ENCODE data around the gene IFNA2.
"Not testable (repeated sequence)": the region's sequence is repeated elsewhere in the genome, so short reads cannot be mapped to it uniquely, and the experiment has no call there.

IFNA2 gene

DNA sequence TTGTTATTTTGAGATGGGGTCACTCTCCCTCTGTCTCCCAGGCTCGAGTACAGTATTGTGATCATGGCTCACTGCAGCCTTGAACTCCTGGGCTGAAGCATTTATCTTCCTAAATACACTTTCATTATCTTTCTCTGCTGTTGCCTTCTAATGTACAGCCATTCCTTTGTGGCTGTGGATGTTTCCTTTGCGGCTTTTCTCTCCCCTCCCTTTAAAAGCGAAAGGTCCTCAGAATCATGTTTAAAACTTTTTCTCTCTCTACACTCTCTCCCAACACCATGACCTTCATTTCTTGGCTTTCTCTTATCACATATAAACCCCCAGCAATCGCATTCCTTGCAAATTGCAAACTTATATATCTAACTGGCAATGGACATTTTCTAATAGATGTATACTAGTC is 1.6 kb downstream of the IFNA2 start:
- TF ChIP-seq, protein P1, sequence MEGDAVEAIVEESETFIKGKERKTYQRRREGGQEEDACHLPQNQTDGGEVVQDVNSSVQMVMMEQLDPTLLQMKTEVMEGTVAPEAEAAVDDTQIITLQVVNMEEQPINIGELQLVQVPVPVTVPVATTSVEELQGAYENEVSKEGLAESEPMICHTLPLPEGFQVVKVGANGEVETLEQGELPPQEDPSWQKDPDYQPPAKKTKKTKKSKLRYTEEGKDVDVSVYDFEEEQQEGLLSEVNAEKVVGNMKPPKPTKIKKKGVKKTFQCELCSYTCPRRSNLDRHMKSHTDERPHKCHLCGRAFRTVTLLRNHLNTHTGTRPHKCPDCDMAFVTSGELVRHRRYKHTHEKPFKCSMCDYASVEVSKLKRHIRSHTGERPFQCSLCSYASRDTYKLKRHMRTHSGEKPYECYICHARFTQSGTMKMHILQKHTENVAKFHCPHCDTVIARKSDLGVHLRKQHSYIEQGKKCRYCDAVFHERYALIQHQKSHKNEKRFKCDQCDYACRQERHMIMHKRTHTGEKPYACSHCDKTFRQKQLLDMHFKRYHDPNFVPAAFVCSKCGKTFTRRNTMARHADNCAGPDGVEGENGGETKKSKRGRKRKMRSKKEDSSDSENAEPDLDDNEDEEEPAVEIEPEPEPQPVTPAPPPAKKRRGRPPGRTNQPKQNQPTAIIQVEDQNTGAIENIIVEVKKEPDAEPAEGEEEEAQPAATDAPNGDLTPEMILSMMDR (IDR thresholded peaks at IDR 0.05; ENCODE audit: insufficient read depth, low read depth, low read length, missing control alignments), result no peak
- H3K4me3 ChIP-seq (ENCODE audit: low read depth, low read length), result no peak overlapping the region
- DNase-seq (ENCODE audit: low read depth), result no peak

DNA sequence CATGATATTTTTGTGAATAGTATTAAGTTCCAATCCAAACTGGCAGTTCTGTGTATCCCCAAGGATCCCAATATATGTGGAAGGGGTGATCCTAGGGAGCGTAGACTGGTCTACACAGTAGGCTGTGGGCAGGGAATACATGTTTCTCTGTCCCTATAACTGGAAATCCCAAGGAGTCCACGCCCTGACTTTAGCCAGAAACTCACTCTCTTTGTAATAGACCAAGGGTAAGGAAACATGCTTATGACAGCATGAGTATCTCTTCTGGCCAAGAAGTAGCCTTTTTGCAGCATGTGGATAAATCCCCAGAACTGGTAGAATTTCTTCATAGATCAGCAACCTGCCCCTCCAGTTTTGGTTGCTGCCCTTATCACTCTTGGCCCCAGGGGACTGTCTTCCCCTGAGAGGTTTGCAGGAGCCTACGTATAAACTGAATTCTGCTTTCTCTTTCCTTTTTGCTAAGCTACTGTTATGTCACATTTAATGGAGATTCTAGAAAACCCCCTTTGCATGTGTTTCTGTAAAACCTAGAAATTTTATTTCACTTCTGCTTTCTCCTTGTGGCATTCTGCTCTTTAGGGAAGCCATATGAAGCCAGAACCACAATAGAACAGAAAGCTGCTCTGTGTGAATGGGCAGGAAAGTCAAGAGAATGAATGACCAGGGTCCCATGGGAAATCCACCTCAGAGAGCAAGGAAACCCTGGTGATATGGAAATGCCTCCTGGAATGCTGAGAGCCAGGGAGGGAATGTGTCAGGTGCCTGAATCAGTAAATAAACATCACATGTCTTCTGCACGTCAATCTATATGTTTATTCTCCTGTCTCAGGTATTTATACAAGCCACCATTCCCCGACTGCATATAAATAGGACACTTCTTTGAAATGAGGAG is 3.5 kb downstream of the IFNA2 start:
- peak; percentile 90 for DNase-seq (ENCODE audit: low read depth)
- TF ChIP-seq, protein P1 (IDR thresholded peaks at IDR 0.05; ENCODE audit: insufficient read depth, low read depth, low read length, missing control alignments), result no peak
- peak overlapping the region; percentile 28 for H3K4me3 ChIP-seq (ENCODE audit: low read depth, low read length)

DNA sequence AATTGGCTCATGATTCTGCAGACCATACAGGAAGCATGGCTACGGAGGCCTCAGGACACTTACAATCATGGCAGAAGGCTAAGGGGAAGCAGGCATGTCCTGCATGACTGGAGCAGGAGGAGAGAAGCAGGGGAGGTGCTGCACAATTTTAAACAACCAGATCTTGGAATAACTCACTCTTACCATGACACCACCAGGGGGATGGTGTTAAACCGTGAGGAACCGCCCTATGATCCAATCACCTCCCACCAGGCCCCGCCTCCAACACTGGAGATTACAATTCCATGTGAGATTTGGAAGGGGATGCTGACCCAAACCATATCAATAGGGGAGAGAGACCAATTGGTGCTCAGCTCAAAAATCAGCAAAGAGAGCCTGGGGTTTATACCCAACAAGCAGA is 13.7 kb downstream of the IFNA2 start:
- not testable (repeated sequence) for H3K4me3 ChIP-seq (ENCODE audit: low read depth, low read length); DNase-seq (ENCODE audit: low read depth)

DNA sequence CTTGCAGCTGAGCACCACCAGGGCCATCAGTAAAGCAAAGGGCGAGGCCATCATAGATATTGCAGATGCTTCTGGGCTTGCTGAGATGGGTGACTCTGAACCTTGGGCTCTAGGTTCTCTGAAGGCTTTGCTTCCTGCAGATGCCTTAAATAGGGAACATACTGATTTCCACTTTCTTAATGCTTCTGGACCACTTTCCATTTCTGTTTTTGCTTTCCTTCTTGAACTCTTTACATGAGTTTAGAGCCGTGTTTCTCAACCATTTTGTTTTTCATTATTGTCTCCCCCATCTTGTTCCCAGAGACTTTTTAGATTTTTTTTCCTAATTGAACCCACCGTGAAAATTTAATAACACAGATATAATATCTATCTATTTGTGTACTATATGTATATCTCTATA is 17.2 kb downstream of the IFNA2 start, which contains the start of gene IFNA13:
Gene IFNA13 (minus strand): TSS at position 101 of the 400 bp plus-strand sequence. CDS start 47 bp downstream, at position 54.
- H3K4me3 ChIP-seq (ENCODE audit: low read depth, low read length), result no peak within 1 kb of the TSS
- TF ChIP-seq, protein P1 (IDR thresholded peaks at IDR 0.05; ENCODE audit: insufficient read depth, low read depth, low read length, missing control alignments), result no peak
- DNase-seq (ENCODE audit: low read depth), result no peak

DNA sequence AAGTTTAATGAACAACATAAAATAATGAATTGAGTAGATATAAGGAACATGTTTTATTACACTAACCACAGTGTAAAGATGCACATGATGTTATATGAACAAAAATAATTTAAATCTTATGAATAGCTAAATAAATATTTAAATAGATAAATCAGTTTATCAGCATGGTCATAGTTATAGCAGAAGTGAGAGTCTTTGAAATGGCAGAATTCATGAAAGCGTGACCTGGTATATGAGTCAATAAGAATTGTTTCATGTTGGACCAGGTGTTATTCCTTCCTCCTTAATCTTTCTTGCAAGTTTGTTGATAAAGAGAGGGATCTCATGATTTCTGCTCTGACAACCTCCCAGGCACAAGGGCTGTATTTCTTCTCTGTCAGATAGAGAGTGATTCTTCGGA is 18.0 kb downstream of the IFNA2 start:
- not testable (repeated sequence) for H3K4me3 ChIP-seq (ENCODE audit: low read depth, low read length)
- DNase-seq (ENCODE audit: low read depth), result peak; percentile 41

DNA sequence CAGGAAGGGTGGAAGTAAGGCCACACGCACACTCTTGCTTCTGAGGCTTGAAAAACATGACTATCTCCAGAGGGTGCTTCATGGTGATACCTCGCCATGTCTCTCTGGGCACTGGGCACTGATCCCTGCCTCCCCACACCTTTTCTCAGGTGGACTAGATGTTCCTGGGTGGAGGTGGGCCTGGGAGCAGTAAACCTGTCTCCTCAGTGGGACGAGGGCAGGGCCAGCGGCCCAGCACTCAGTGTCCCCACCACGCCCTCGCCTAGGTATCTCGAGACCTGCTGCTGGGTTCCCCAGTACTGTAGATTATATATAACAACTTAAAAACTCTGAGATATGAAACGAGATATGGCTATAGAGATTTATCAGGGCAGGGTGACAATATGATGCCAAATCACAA is 22.9 kb downstream of the IFNA2 start:
- no peak for DNase-seq (ENCODE audit: low read depth)
- TF ChIP-seq, protein P1 (IDR thresholded peaks at IDR 0.05; ENCODE audit: insufficient read depth, low read depth, low read length, missing control alignments), result no peak
- no peak overlapping the region for H3K4me3 ChIP-seq (ENCODE audit: low read depth, low read length)

DNA sequence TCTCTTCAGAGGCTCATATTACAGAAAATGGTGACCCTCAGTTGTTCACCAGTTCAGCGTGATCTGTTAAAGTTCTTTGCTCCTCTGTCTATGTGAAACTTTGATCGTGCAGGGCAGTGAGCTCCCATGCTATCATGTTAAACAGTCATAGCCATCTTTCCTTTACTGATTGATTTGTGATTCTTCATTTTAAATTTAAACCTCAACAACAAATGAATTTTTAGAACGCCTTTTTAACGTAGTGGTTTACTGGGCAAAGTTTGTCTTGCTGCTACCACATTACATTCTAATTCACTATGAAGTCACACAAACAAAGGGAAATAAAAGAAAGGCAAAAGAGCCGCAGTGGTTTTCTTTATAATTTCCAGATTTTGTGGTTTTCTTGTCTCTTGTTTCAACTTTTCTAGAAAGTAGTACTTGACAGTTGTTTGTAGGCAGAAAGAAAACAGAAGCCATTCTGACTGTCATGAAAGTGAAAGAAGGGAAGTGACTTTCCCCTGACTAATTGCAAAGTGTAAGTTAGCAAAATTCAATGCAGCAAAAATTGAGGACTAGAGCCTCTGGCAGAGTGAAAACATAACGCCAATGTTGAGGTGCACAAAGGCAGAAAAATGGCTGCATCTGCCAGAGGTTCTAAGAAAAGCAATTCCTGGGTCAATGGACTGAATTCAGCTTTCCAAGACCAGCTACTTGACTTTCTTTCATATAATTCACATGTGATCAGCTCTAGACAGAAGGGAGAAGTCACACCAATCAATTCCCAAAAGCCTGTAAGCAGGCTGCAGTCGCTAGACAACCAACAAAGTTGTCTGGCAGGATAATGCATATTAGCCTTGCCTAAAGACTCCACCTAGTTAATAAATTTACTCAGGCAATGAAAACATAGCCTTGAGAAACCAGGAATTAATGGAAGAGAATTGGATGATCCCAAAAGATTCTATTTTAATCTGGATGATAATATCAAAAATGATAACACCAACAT is 27.4 kb downstream of the IFNA2 start:
- TF ChIP-seq, protein P1 (IDR thresholded peaks at IDR 0.05; ENCODE audit: insufficient read depth, low read depth, low read length, missing control alignments), result no peak
- DNase-seq (ENCODE audit: low read depth), result peak; percentile 71
- H3K4me3 ChIP-seq (ENCODE audit: low read depth, low read length), result no peak overlapping the region
